HG03469 (cell line): Measurements from ENCODE around the gene DNAJC13.

ENCODE experiments used
- ATAC-seq: cut with Tn5 transposase; IDR thresholded peaks from one replicate; pipeline ENCODE4 v1.9.1; 2021; ENCODE audit warnings: mild to moderate bottlenecking, moderate library complexity, moderate number of reproducible peaks; ENCODE audit not compliant: unreplicated experiment

The DNAJC13 gene

DNA sequence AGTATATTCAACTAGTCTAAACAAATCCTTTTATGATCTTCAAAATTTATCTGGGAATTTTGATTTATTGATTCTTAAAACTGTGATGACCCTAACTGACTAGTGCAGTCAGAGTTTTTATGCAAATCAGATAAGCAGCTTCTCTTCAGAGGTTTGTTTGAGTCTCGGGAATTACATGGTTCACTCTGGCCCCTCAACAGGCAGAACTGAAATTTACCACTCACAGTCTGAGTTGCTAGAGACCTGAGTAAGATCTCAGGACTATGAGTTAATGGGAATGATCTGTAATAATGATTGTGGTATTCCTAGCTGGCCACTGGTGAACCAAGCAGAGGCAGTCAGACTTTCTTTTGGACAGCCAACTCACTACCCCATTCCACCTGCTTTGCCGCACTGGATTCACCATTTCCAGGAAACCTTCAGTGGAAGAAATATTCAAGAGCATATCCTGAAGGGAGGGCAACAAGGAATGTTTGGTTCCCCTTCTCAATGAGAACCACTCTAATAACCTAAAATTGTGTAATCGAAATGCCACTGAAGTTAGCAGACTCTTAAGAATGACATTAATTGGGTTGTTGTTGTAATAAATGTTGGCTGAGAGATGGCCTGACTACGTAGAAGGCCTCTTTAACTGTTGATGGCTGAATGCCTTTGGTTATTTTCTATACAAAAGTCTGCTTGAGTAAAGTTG lies 11.5 kb upstream of the DNAJC13 start:
- no peak for ATAC-seq

DNA sequence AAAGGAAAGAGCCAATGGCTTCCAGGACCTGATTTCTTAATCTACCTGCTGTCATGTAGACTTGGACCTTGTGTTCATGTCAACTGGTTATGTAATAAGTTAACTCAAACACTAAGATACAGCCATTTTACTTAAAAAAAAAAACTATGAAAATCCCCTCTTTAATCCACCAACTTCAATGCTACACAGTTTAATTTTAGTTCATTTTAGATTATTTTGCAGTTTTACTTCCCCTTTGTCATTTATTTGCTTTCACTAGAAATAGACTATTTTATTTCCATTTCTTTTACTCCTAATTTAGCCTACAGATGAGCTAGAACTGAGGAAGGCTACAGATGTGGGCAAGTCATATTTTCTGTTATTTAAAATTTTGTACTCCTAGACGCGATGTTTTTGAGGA lies 10.7 kb upstream of the DNAJC13 start:
- ATAC-seq: no peak

DNA sequence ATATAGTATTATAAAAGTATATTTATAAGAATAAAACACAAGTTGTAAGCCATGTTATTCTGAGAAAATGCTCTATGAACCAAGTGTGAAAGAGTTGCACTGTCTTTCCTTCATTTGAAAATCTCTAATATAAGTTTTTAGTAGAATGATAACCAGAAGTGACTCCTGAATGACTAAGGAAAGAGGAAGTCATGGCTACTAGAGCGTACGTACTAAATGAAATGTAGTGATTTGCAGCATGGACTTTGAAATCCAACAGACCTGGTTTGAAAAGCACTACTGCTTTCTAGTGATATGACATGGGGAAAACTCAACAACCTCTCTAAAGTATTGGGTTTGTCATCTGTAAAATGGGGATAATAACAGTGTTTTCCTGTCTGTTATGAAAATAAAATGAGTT lies 10.3 kb upstream of the DNAJC13 start:
- no peak for ATAC-seq

DNA sequence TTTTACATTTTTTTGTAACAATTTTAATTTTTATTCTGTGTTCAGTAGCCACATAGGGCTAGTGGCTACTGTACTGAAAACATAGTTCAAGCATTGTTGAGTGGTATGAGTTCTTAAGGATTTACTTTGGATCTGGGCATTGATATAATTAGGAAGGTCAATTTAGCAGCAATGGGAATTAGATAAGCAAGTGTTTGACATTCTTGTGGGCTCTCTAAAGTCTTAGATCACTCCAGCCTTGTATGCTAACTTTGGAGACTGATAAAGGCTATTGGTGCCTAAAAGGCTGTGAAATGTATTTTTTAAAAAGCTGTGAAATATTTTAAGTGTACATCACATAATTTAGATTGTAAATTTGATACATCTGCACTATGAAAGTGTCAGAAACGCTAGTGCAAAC lies 2.5 kb upstream of the DNAJC13 start:
- no peak for ATAC-seq

DNA sequence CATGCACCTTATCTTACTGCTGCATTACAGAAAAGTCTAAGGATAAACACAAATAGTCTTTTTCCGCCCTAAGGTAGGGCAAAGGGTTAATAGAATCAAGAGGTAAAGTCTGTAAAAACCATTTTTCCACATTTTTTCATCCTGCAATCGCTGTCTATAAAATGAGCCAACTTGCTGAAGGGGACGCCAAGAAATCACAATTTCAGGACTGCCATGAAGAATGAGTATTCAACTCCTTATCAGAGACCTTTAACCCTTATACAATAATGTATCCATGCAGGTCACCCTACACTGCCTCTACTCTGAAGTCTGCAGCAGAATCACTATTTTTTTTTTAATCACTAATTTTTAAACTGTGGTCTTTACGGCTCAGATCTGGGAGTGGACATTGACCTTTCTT lies 1.1 kb upstream of the DNAJC13 start:
- no peak for ATAC-seq

DNA sequence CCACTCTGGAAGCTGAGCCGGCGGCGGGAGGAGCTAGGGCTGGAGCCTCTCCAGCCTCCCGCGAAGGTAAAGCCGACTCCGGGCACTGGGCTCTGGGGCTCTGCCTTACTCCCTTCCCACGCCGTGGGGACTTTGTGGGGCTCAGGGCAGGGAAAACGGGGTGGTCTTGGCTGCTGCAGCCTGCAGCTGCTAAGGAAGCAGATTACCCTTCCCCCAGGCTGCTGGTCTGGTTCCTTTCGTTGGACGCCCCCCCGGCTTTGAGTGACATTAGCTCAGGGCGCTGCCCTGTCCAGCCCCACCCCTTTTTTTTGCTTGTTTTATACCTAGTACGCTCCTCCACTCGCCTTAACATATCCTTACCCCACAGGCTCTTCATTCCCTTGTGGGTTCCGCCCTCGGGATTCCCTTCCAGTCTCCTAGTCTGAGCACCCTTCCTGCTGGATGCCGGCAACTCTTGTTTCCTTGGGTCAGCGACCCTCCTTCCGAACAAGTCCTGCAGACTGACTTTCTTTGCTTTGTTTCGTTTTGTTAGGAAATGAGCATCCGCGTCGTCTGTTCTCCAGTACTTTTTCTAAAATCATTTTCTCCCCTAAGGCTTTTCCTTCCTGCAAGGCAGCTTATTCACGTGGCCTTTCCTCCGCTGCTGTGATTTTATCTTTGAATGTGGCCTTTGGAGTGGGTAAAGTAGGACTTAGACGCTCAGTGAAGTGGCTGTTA lies 551 bp downstream of the DNAJC13 start:
- ATAC-seq: peak; percentile 18

DNA sequence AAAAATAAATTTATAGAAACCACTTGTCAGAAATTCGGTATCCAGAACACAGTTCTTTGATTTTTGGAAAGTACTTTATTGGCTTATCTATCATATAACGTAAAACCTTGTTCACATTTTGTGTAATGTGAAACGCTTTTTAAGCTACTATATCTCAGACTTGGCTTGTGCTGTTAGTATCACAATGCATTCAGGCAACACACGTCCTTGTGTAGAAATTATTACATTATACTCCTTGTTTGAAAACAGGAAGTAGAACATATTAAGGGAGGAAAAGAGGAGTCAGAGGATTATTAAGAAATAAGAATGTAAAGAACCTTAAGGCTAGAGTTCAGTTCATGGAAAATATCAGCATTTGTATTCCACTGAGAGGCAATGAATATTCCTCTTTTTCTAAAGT lies 1.6 kb downstream of the DNAJC13 start:
- ATAC-seq: no peak

DNA sequence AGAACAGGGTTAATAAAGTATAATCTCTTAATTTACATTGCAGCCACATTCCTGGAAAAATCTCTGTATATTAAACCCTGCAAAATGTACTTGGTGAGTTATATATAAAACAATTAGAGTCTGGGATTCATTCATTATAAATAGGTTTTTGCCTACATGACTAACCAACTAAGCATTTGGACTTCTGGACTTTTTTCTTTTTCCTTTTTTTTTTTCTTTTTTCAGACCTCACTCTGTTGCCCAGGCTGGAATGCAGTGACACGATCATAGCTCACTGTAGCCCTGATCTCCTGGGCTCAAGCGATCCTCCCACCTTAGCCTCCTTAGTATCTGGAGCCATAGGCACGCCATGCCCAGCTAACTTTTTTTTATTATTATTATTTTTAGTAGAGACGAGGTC lies 4.5 kb downstream of the DNAJC13 start:
- no peak for ATAC-seq

DNA sequence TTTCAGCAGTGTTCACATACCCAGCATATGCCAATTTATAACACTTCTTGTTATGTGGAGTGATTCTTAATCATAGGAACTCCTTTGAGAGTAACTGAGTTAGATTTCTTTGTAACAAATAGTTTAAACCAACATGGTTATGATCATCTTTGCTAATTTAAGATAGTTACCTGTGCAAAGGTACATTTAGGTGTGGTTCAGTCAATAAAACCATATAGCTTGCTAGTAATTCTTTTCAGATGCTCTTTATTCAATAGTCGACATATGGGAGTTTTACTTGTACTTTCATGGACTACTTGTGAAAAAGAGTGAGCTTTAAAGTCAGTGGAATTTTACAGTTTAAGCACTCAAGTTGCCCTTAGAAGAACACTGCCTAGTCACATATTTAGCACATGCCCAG lies 5.2 kb downstream of the DNAJC13 start:
- ATAC-seq: no peak

DNA sequence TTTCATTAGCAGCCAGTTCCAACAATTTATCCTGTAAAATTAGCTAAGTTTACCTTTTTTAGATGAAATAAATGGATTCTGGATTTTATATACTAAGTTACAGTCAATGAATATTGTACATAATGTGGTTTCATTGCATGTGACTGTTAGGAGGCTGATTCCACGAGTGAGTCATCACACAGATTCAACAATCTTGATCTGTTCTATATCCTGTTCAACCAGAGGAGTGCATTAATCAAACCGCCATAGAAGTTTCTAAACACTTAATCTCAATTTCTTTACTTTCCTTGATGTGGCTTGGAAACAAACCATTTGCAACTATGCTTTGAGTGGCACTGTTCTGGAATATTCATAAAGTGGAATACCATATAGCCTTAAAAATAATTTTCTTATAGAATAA lies 15.3 kb downstream of the DNAJC13 start:
- no peak for ATAC-seq

DNA sequence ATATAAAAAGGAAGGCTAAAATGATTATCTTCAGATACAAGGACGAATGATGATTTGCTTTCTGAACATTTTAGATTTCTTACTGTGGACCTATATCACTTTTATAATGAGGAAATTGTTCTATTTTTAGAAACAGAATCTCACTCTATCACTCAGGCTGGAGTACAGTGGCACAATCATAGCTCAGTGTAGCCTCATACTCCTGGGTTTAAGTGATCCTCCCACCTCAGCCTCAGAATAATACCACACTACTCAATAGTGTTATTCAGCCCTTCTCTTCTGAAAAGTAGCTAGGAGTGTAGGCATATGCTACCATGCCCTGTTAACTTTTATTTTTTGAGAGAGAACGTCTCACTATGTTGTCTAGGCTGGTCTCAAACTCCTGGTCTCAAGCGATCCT lies 15.8 kb downstream of the DNAJC13 start:
- ATAC-seq: no peak

DNA sequence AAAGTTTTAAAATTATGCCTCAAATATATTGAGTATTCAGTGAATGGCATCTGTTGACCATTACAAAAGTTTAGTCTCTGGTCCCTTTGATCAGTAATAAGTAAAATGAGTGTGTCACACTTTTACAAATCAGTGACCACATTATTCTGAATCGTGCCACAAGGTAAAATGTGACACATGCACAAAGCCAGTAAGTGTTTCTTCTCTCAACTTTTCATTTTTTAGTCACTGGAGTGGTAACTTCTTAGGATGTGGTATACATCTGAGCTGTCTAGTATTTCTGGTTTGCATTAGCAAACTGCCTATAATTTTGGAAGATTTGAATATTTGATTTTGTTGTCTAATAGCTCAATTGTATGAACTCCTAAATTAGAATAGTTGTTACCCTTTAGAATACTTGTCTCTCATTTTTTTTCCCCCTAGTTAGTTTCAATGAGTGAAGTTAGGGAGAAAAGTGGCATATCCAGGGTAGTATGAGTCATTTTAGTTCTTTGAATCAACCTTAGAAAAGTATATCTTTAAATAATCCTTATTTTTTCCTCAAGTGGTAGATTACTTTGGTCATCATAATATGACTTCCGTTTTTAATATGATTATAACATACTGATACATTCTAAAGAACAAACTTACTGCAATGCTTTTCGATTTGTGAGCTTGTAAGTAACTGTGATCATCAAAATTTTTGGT lies 18.1 kb downstream of the DNAJC13 start:
- ATAC-seq: no peak

DNA sequence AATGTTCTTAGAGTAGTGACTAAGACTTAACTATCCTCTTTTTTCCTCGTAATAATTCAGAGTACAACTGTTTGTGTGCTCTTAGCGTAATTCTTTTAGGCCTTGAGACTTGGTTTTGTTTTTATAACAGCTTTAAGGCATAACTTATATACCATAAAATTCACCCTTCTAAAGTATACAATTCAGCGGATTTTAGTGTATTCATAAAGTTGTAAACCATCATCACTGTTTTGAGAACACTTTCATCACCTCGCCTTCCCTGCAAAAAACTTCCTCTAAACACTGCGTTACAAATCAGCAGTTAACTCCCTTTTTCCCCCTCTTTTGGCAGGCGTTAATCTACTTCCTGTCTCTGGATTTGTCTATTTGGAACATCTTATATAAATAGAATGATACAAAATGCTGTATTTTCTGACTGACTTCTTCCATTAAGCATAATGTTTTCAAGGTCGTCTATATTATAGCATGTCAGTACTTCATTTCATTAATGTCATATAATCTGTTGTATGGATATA lies 18.7 kb downstream of the DNAJC13 start:
- ATAC-seq: no peak

DNA sequence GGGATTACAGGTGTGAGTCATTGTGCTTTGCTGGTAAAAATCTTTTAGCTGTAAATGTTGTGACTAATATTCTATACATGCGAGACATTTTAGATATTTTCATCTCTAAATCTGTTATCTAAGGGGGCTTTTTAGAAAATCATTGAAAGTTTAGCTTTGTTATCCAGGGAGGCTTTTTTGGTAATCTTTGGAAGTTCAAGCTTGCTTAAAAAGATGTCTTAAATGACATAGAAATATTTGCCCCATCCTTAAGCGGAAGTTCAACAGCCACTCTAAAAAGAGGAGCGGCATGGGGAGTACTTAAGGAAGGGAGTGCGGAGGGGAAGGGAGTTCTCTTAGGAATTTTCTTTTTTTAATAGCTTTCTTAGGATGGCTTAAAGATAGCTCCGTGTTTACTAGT lies 26.1 kb downstream of the DNAJC13 start:
- no peak for ATAC-seq

DNA sequence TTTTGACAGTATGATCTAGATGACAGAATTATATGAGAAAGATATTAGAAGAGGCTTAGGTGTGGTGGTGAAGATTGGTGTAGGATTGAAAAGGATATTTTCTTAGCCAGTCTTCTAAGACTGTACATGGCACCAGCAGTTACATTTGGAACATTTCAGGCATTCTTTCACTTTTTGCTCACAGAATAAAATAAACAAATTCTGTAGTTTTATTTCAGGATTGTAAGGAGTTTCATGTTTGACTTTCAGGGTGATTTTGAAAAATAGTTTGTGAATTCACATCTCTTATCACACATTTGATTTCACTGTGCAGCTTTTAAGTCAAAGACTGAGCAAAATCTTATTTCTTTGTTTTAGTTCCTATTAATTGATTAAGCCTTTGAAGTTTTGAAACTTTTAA lies 27.1 kb downstream of the DNAJC13 start:
- ATAC-seq: no peak

DNA sequence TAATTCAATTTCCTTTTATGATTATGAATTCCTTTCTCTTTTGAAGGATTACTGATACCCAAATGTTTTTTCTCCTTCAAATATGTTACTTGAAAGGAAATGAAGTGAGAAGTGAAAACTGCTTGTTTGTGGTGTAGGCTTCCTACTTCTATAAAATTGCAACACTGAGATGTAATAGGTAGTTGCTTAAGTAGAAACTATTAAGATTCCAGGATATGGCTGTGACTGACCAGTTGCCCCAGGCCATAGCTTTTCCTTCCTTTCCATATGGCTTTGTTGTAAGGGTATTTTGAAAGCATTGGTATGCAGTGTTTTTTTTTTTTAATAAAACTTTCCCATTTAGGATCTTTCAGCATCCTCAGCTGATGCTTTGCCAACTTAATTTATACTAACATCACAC lies 28.5 kb downstream of the DNAJC13 start:
- ATAC-seq: no peak

DNA sequence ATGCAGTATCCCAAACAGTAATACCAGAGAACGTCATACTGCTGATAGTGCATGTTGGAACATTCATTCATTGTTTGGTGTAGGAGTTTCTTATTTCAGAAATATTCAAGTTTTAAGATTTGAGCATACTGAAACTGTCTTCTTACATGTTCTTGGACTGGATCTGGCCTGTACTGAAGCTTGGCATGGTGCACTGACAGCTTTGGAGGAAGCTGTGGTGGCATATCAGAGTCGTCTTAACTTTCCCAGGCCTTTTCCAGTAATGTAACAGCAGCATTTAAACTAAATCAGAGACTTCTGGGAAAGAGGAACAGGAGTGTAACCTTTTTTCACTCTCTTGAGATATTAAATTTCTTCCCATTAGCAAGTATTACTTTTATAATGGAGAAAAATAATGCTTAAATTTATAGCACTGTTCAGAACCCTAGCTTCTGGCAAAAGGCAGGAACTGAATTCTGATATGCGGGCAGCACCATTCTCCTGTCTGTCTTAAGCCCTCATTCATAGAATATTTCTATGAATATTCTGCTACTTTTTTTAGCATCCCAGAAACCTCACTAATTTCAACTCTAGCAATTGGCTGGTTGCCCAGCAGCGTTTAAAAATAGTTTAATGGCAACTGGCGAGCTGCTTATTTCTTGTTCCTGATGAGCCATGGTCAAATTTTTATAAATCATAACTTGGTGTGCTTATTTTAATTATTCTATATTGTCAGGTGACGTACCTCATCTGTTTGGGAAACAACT lies 31.1 kb downstream of the DNAJC13 start:
- ATAC-seq: no peak

DNA sequence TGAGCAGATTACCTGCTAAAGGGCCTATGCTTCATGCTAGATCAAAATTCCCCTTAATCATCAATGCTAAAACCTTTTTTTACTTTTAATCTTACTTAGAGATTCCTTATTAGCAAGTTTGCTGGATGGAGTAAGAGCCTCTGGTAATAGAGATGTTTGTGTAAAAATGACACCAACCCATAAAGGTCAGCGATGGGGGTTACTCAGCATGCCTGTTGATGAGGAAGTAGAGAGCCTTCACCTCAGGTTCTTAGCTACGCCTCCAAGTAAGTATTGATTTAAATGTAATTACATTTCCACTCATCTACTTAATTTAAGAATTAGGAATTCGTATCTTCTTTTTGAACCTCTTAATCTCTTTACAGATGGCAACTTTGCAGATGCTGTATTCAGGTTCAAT lies 38.8 kb downstream of the DNAJC13 start:
- ATAC-seq: no peak

DNA sequence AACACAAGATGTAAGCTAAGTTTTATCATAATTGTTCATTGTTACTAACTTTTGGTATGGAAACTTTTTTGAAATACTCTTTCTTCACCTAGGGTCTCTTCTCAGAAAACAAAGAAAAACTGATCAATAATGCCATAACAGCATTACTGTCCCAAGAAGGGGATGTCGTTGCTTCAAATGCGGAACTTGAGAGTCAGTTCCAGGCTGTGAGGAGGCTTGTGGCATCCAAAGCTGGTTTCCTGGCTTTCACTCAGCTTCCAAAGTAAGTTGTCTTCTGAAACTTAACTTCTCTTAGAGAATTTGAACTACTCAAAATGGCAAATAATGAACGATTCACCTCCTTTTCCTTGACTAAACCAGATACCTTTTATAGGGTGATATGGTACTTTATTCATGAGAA lies 39.3 kb downstream of the DNAJC13 start:
- ATAC-seq: no peak

DNA sequence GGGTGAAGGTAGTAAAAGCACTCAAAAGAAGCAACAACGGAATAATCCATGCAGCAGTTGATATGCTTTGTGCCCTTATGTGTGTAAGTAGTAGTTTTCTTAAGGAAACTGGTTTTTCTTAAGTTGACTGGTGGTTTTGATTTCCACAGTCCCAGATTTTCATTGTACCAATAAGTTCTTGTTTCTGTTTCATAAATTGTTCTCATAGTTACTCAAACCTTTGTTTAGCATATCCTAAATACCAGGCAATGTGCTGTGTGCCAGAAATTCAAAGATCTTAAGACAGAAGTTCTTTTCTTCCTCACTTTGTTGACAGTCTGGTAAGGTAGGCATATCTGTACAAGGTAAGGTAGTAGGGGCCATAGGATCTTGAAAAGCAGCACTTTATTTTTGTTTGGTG lies 40.0 kb downstream of the DNAJC13 start:
- no peak for ATAC-seq

DNA sequence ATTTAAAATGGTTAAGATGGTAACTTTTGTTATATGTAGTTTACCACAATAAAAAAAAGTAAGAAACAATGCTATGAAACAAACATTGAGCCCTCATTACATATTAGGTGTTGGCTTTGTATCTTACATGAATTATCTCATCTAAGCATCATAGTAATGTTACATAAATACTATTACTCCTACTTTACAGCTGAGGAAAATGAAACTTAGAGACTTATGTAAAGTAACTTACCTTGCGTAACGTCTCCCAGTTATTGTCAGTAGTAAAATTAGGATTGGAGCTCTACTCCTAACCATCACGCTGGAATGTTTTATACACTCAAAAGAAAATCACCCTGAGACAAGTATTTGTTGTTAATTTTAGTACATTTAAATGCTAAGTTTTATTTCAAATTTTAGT lies 42.2 kb downstream of the DNAJC13 start:
- no peak for ATAC-seq
